ENCODE results near the gene LINGO4.

DNA sequence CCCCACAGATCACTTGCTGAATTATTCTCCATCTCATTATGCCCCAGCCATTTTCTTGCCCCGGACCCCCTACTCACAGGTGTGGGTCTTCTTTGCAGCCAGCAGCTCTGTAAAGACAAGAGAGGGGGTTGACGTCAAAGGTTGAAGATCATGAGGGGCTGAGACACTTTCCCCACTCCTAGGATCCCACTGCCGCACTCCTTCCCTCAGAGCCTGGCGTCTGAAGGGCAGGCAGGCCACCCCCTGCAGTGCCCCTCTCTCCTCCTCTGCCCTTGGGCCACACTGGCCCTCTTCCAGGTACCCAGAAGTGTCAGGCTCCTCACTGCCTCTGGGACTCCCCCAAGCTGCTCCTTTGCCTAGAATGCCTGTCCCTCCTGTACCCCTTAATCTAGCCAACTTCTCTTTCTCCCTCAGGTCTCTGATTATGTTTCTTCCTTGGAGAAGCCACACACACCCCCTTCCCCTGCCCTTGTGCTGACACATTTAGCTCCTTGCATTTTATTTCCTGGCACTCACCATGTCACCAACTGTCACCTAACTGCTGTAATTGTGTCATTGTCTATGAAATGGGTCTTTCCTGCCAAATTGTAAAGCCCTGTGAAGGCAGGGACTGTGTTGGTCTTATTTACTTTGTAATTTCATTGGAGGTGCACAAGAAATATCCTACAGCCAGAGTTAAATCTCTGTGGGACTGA, 24.3 kb upstream of the LINGO4 start:
- no peak for TF ChIP-seq POLR2A (IDR thresholded peaks at IDR 0.05; ENCODE audit: low read depth, low read length)
- no peak for TF ChIP-seq POLR2AphosphoS5 (IDR thresholded peaks at IDR 0.05; ENCODE audit: low read depth, low read length)
